Measurements from ENCODE around the gene CDH4.

Gene CDH4

GRCh38 chr20:61861054-61861841 is 609.2 kb downstream of the CDH4 start:
- DNase-seq = no peak

- DNase-seq = no peak
Observed at GRCh38 chr20:61861858-61862257, 609.8 kb downstream of the CDH4 start.

- DNase-seq = no peak
Observed at GRCh38 chr20:61862881-61863280, 610.8 kb downstream of the CDH4 start.

GRCh38 chr20:61864481-61864880 is 612.4 kb downstream of the CDH4 start:
- no peak for DNase-seq

GRCh38 chr20:61865353-61865752 is 613.3 kb downstream of the CDH4 start:
- no peak for DNase-seq

GRCh38 chr20:61866165-61866564 is 614.1 kb downstream of the CDH4 start:
- DNase-seq = no peak

- DNase-seq = no peak
Observed at GRCh38 chr20:61868006-61868405, 615.9 kb downstream of the CDH4 start.

GRCh38 chr20:61868466-61869090 is 616.5 kb downstream of the CDH4 start:
- DNase-seq = no peak

GRCh38 chr20:61869750-61870507 is 617.9 kb downstream of the CDH4 start:
- DNase-seq = no peak

- no peak for DNase-seq
Observed at GRCh38 chr20:61871160-61871559, 619.1 kb downstream of the CDH4 start.

GRCh38 chr20:61871913-61872312 is 619.9 kb downstream of the CDH4 start:
- DNase-seq = no peak

- DNase-seq = no peak
Observed at GRCh38 chr20:61872371-61872900, 620.4 kb downstream of the CDH4 start.

- DNase-seq = no peak
Observed at GRCh38 chr20:61873651-61874420, 621.8 kb downstream of the CDH4 start.

GRCh38 chr20:61874421-61875068 is 622.5 kb downstream of the CDH4 start:
- no peak for DNase-seq

GRCh38 chr20:61875221-61875885 is 623.3 kb downstream of the CDH4 start:
- no peak for DNase-seq

- DNase-seq = no peak
Observed at GRCh38 chr20:61875996-61876395, 623.9 kb downstream of the CDH4 start.

- no peak for DNase-seq
Observed at GRCh38 chr20:61876952-61877728, 625.1 kb downstream of the CDH4 start.

GRCh38 chr20:61877776-61878477 is 625.9 kb downstream of the CDH4 start:
- DNase-seq = no peak

GRCh38 chr20:61878478-61879302 is 626.6 kb downstream of the CDH4 start:
- no peak for DNase-seq

Data from activated naive CD4-positive, alpha-beta T cell treated with Interleukin-2 at 50 U/mL for 16 hours (primary cell).